ENCODE measurements around the gene IL22RA1.

The IL22RA1 gene

DNA sequence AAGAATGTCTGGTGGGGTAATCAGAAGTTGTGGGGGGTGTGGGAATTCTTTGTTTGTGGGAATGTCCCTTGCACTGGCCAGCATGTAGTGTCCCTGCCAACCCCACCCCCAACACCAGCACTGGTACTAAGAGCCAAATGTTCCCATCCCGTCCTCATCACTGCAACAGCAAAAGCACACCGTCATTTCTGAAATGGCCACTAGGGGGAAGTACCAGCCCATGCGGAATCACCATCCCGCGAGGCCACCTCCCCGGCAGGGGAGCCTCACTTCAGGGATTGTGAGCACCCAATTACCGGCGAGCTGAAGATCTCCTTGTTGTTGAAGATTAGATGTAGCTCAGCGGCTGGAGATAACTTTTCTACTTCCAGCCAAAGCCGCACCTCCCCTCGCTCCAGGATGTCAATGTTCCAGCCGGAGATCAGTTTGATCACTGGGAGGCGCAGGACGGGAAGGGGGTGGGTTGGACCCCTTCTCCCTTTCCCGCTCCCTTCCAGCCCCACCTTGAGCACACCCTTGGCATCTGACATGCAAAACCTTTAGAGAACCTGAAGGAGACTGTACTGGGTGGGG is 72.0 kb downstream of the IL22RA1 start:
- TF ChIP-seq, protein P1, sequence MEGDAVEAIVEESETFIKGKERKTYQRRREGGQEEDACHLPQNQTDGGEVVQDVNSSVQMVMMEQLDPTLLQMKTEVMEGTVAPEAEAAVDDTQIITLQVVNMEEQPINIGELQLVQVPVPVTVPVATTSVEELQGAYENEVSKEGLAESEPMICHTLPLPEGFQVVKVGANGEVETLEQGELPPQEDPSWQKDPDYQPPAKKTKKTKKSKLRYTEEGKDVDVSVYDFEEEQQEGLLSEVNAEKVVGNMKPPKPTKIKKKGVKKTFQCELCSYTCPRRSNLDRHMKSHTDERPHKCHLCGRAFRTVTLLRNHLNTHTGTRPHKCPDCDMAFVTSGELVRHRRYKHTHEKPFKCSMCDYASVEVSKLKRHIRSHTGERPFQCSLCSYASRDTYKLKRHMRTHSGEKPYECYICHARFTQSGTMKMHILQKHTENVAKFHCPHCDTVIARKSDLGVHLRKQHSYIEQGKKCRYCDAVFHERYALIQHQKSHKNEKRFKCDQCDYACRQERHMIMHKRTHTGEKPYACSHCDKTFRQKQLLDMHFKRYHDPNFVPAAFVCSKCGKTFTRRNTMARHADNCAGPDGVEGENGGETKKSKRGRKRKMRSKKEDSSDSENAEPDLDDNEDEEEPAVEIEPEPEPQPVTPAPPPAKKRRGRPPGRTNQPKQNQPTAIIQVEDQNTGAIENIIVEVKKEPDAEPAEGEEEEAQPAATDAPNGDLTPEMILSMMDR (IDR thresholded peaks at IDR 0.05; ENCODE audit: insufficient read depth, low read depth, low read length, missing control alignments), result peak; percentile 88
- no peak overlapping the region for H3K4me3 ChIP-seq (ENCODE audit: low read depth, low read length)
- peak; percentile 81 for DNase-seq (ENCODE audit: low read depth)

DNA sequence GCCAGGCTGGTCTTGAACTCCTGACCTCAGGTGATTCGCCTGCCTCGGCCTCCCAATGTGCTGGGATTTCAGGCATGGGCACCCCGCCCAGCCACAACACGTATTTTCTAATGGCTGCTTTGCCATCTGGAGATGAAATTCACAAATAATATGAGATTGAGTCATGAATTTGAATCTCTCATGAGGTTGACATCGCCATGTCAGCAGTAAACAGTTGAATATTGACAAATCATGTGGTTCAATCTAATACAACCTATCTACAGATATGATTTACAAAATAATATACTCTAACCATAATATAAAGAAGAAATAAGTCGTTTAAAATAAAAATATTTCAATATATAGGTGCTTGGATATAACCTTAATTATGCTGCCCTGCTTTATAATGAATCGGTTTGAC is 73.1 kb downstream of the IL22RA1 start:
- TF ChIP-seq, protein P1 (IDR thresholded peaks at IDR 0.05; ENCODE audit: insufficient read depth, low read depth, low read length, missing control alignments), result no peak
- H3K4me3 ChIP-seq (ENCODE audit: low read depth, low read length), result no peak overlapping the region
- DNase-seq (ENCODE audit: low read depth), result no peak

Data from GM12865 (cell line).